Measurements from ENCODE around the gene MIDN.

DNA sequence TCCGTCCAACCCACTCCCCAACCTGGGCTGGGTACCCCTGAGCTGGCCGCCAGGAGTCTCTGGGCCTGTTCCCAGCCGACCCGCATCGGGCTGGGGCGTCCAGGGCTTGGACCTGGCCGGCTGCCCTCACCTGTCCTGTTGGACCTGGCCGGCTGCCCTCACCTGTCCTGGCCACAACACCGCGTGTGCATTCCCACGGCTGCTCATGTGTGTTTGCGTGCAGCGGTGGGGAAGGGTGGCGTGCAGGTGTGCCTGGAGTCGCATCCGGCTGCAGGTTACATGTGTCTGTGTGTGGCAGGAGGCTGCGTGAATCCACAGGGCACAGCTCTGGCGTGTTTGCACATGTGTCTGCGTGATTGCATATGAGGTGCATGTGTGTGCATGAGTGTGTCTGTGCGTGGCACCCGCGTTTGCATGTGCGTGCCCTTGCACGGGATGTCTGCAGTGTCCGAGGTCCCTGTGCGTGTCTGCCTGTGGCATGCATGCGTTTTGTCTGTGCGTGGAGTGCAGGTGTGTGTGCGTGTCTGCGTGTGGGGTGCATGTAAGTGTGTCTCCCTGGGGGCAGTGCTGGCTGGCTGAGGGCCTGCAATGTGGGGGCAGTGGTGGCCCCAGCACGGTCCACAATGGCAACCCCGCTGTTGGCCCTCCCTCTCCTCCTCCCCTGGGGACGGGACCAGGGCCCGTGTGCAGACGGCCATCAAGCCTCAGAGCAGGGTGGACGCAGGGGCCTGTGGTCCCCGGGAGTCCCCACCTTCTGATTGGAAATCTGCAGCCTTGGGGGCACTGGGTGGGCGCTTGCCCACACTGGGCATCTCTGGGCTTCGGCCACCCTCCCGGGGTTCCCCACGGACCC lies 40.7 kb downstream of the MIDN start:
- TF ChIP-seq, protein P1, sequence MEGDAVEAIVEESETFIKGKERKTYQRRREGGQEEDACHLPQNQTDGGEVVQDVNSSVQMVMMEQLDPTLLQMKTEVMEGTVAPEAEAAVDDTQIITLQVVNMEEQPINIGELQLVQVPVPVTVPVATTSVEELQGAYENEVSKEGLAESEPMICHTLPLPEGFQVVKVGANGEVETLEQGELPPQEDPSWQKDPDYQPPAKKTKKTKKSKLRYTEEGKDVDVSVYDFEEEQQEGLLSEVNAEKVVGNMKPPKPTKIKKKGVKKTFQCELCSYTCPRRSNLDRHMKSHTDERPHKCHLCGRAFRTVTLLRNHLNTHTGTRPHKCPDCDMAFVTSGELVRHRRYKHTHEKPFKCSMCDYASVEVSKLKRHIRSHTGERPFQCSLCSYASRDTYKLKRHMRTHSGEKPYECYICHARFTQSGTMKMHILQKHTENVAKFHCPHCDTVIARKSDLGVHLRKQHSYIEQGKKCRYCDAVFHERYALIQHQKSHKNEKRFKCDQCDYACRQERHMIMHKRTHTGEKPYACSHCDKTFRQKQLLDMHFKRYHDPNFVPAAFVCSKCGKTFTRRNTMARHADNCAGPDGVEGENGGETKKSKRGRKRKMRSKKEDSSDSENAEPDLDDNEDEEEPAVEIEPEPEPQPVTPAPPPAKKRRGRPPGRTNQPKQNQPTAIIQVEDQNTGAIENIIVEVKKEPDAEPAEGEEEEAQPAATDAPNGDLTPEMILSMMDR (conservative IDR thresholded peaks at IDR 0.05; ENCODE audit: low read length): no peak
- TF ChIP-seq EZH2phosphoT487 (IDR thresholded peaks at IDR 0.05; ENCODE audit: borderline replicate concordance): no peak

Measured in Loucy (cell line).